HEK293T (cell line): Measurements from ENCODE around the gene PRRT4.

Experiments used
- CTCF ChIA-PET: fragments of 350-600 bp; formaldehyde crosslinking; extraction: SDS; loops from one replicate; lab custom pipeline; 2021; ENCODE audit warnings: antibody characterized with exemption, inconsistent platforms; lab: Yijun Ruan, JAX
- POLR2A ChIA-PET: fragments of 350-600 bp; formaldehyde crosslinking; extraction: SDS; loops from one replicate; lab custom pipeline; 2020; ENCODE audit warnings: antibody characterized with exemption, inconsistent platforms; lab: Yijun Ruan, JAX
- DNase-seq: peaks from one replicate; pipeline ENCODE4 v3.0.0; 2012; ENCODE audit warnings: mixed read lengths; ENCODE audit errors: extremely low spot score
- ARNT ChIP-seq: fragments of 450-650 bp; IDR thresholded peaks from 2 replicates; pipeline ENCODE4 v1.6.1; 2017; ENCODE audit warnings: mild to moderate bottlenecking
- BHLHE40 ChIP-seq: fragments of 450-650 bp; IDR thresholded peaks from 2 replicates; pipeline ENCODE4 v1.6.1; 2016; ENCODE audit warnings: mild to moderate bottlenecking, moderate library complexity, borderline replicate concordance
- CTBP1 ChIP-seq: fragments of 450-650 bp; IDR thresholded peaks from 2 replicates; pipeline ENCODE4 v1.6.1; 2016; ENCODE audit warnings: borderline replicate concordance
- ELF4 ChIP-seq: fragments of 450-650 bp; IDR thresholded peaks from 2 replicates; pipeline ENCODE4 v1.6.1; 2017; ENCODE audit warnings: antibody characterized with exemption
- FOXA1 ChIP-seq: fragments of 450-650 bp; IDR thresholded peaks from 2 replicates; pipeline ENCODE4 v1.6.1; 2016; ENCODE audit warnings: mild to moderate bottlenecking
- FOXK2 ChIP-seq: fragments of 450-650 bp; IDR thresholded peaks from 2 replicates; pipeline ENCODE4 v1.6.1; 2016; ENCODE audit warnings: mild to moderate bottlenecking
- FOXM1 ChIP-seq: fragments of 450-650 bp; IDR thresholded peaks from 2 replicates; pipeline ENCODE4 v1.6.1; 2017; ENCODE audit warnings: mild to moderate bottlenecking, borderline replicate concordance
- HDGF ChIP-seq: fragments of 450-650 bp; IDR thresholded peaks from 2 replicates; pipeline ENCODE4 v1.6.1; 2017; ENCODE audit warnings: antibody characterized with exemption, borderline replicate concordance
- L3MBTL2 ChIP-seq: fragments of 450-650 bp; conservative IDR thresholded peaks from 2 replicates; pipeline ENCODE4 v1.6.1; 2016; ENCODE audit warnings: mild to moderate bottlenecking
- LEF1 ChIP-seq: fragments of 450-650 bp; IDR thresholded peaks from 2 replicates; pipeline ENCODE4 v1.6.1; 2017; ENCODE audit warnings: mild to moderate bottlenecking, borderline replicate concordance
- NFRKB ChIP-seq: fragments of 450-650 bp; IDR thresholded peaks from 2 replicates; pipeline ENCODE4 v1.6.1; 2016; ENCODE audit warnings: mild to moderate bottlenecking, moderate library complexity
- PKNOX1 ChIP-seq: fragments of 450-650 bp; IDR thresholded peaks from 2 replicates; pipeline ENCODE4 v1.6.1; 2016
- SP1 ChIP-seq: fragments of 450-650 bp; IDR thresholded peaks from 2 replicates; pipeline ENCODE4 v1.6.1; 2017
- SUZ12 ChIP-seq: fragments of 450-650 bp; IDR thresholded peaks from 2 replicates; pipeline ENCODE4 v1.6.1; 2016; ENCODE audit warnings: mild to moderate bottlenecking
- TARDBP ChIP-seq: fragments of 450-650 bp; IDR thresholded peaks from 2 replicates; pipeline ENCODE4 v1.6.1; 2016
- ZNF384 ChIP-seq: fragments of 450-650 bp; IDR thresholded peaks from 2 replicates; pipeline ENCODE4 v1.6.1; 2016

The PRRT4 gene

GRCh38 chr7:128373606-128374005 lies 12.1 kb upstream of the PRRT4 start:
- ChIA-PET POLR2A (no interaction called here), CTCF (interaction anchor here (1.0 to 2.9 kb wide), 4 partner anchors 8 to 26 kb away, joined by 3 to 12 read pairs (median 4); no protein-coding TSS in a partner anchor)
- TF ChIP-seq PKNOX1, result no peak
- TF ChIP-seq FOXK2, result no peak
- TF ChIP-seq BHLHE40, result no peak
- TF ChIP-seq CTBP1, result no peak
- no peak for TF ChIP-seq SUZ12
- TF ChIP-seq HDGF, result no peak
- no peak for TF ChIP-seq NFRKB
- TF ChIP-seq FOXA1, result no peak
- DNase-seq, result no peak

- TF ChIP-seq PKNOX1 (no peak), CTBP1 (no peak), SUZ12 (no peak), HDGF (no peak), LEF1 (no peak), ELF4 (no peak), NFRKB (no peak), FOXM1 (no peak), FOXK2 (no peak), BHLHE40 (no peak), ARNT (no peak), L3MBTL2 (no peak), ZNF384 (no peak), TARDBP (no peak), SP1 (no peak), FOXA1 (no peak)
- DNase-seq, result no peak
- ChIA-PET CTCF (interaction anchor here (0.9 kb wide), 1 partner anchor 11 kb away, joined by 3 read pairs; no protein-coding TSS in a partner anchor), POLR2A (no interaction called here)
Measured at GRCh38 chr7:128370491-128370890, 9.0 kb upstream of the PRRT4 start.

GRCh38 chr7:128366986-128367385 lies 5.5 kb upstream of the PRRT4 start:
- CTCF ChIA-PET, result interaction anchor here (1.4 to 2.7 kb wide), 3 partner anchors 11 to 20 kb away, joined by 4 to 10 read pairs (median 5); no protein-coding TSS in a partner anchor
- POLR2A ChIA-PET, result no interaction called here
- no peak for DNase-seq

GRCh38 chr7:128366300-128366699 lies 4.8 kb upstream of the PRRT4 start:
- TF ChIP-seq PKNOX1, result no peak
- no peak for TF ChIP-seq HDGF
- no peak for TF ChIP-seq SUZ12
- no peak for TF ChIP-seq FOXM1
- no peak for TF ChIP-seq FOXK2
- TF ChIP-seq FOXA1, result no peak
- no peak for TF ChIP-seq ARNT
- no peak for TF ChIP-seq NFRKB
- no peak for TF ChIP-seq L3MBTL2
- no peak for TF ChIP-seq ELF4
- no peak for TF ChIP-seq SP1
- TF ChIP-seq LEF1, result no peak
- no peak for TF ChIP-seq TARDBP
- no peak for TF ChIP-seq ZNF384
- no peak for TF ChIP-seq BHLHE40
- no peak for TF ChIP-seq CTBP1
- no peak for DNase-seq
- POLR2A ChIA-PET, result no interaction called here
- CTCF ChIA-PET, result interaction anchor here (1.0 to 2.7 kb wide), 3 partner anchors 12 to 22 kb away, joined by 3 to 10 read pairs (median 4); no protein-coding TSS in a partner anchor

More at GRCh38 chr7:128366986-128367385, 5.5 kb upstream of the PRRT4 start:
- TF ChIP-seq ELF4 (no peak), L3MBTL2 (no peak), PKNOX1 (no peak), NFRKB (no peak), ARNT (no peak), FOXA1 (no peak), SP1 (no peak), BHLHE40 (no peak), ZNF384 (no peak), LEF1 (no peak), HDGF (no peak), SUZ12 (no peak), TARDBP (no peak), FOXM1 (no peak), CTBP1 (no peak), FOXK2 (no peak)

- ChIA-PET CTCF (interaction anchor here (1.0 to 2.7 kb wide), 2 partner anchors 15 to 23 kb away, joined by 3 to 10 read pairs; no protein-coding TSS in a partner anchor), POLR2A (no interaction called here)
- TF ChIP-seq PKNOX1 (no peak), ZNF384 (no peak), ARNT (no peak), SP1 (no peak), L3MBTL2 (no peak), FOXA1 (no peak), FOXK2 (no peak), FOXM1 (no peak), ELF4 (no peak), TARDBP (no peak)
- no peak for DNase-seq
Measured at GRCh38 chr7:128365432-128365831, 3.9 kb upstream of the PRRT4 start.
